Glutamatergic neuron (in vitro differentiated cells): ENCODE results near the gene PHTF2. TPM values are rescaled to one million over a fixed set of nuclear protein-coding genes. Genes with fewer than 3 reads are reported as not detected.

Source experiments
- DNase-seq: peaks from one replicate; pipeline ENCODE4 v3.0.0; 2022
- H3K27ac Mint-ChIP-seq: one replicate; pipeline ENCODE4 v1.8.0; 2020; ENCODE audit warnings: mild to moderate bottlenecking, mixed read lengths, inconsistent platforms; ENCODE audit not compliant: unreplicated experiment
- H3K27me3 Mint-ChIP-seq: one replicate; pipeline ENCODE4 v1.8.0; 2020; ENCODE audit warnings: mild to moderate bottlenecking, moderate library complexity, mixed read lengths, inconsistent platforms; ENCODE audit not compliant: unreplicated experiment
- H3K36me3 Mint-ChIP-seq: one replicate; pipeline ENCODE4 v1.8.0; 2020; ENCODE audit warnings: mild to moderate bottlenecking, mixed read lengths, inconsistent platforms; ENCODE audit not compliant: unreplicated experiment
- H3K4me1 Mint-ChIP-seq: one replicate; pipeline ENCODE4 v1.8.0; 2020; ENCODE audit warnings: mild to moderate bottlenecking, low read depth, mixed read lengths, inconsistent platforms; ENCODE audit not compliant: unreplicated experiment
- H3K4me3 Mint-ChIP-seq: one replicate; pipeline ENCODE4 v1.8.0; 2020; ENCODE audit warnings: mild to moderate bottlenecking, mixed read lengths, inconsistent platforms; ENCODE audit not compliant: unreplicated experiment
- H3K9me3 Mint-ChIP-seq: one replicate; pipeline ENCODE4 v1.8.0; 2020; ENCODE audit warnings: mild to moderate bottlenecking, moderate library complexity, mixed read lengths, inconsistent platforms; ENCODE audit not compliant: unreplicated experiment
- total RNA-seq: library from RNA; stranded (reverse); fragmentation: NEBNext Ultra II Directional; extraction: Animal tissue kit (Norgen Biotek cat#: 25700); gene quantifications from one replicate; pipeline ENCODE4 v1.2.1, GENCODE V29; 2021; ENCODE audit not compliant: unreplicated experiment
- TF ChIP-seq, protein P1 (sequence below): fragments of 200-600 bp; sonication (generic); IDR thresholded peaks from one replicate; pipeline ENCODE4 v1.5.0; 2021; ENCODE audit not compliant: partially characterized antibody, unreplicated experiment

PHTF2 gene
- total RNA-seq, 1 donor from 2014 or later: 15.1 TPM

DNA sequence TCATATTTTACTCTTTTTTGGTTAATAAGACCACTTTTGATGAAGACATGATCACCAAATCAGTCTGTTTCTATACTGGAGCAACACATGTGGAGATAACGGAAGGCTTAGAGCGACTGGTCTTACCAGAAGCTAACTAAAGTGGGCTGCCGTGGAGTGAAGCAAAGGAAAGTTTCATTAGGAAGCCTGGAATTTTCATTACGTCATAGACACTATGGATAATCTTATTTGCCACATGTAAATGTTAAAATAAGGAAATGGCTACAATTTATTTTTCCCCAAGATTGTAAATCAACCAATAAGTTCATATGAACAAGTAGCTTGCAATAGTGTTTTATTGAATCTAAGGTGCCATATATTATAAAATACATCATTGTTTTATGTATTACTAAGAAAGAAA is 185.4 kb downstream of the PHTF2 start:
- TF ChIP-seq, protein P1, sequence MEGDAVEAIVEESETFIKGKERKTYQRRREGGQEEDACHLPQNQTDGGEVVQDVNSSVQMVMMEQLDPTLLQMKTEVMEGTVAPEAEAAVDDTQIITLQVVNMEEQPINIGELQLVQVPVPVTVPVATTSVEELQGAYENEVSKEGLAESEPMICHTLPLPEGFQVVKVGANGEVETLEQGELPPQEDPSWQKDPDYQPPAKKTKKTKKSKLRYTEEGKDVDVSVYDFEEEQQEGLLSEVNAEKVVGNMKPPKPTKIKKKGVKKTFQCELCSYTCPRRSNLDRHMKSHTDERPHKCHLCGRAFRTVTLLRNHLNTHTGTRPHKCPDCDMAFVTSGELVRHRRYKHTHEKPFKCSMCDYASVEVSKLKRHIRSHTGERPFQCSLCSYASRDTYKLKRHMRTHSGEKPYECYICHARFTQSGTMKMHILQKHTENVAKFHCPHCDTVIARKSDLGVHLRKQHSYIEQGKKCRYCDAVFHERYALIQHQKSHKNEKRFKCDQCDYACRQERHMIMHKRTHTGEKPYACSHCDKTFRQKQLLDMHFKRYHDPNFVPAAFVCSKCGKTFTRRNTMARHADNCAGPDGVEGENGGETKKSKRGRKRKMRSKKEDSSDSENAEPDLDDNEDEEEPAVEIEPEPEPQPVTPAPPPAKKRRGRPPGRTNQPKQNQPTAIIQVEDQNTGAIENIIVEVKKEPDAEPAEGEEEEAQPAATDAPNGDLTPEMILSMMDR: no peak
- Mint-ChIP-seq H3K27ac (no peak overlapping the region), H3K27me3 (no peaks in the 10 kb centered on the region), H3K9me3 (no peaks in the 10 kb centered on the region), H3K4me3 (no peak overlapping the region), H3K4me1 (peaks cover 5% of the 10 kb centered on the region), H3K36me3 (peaks cover 2% of the 10 kb centered on the region)
- DNase-seq: no peak

DNA sequence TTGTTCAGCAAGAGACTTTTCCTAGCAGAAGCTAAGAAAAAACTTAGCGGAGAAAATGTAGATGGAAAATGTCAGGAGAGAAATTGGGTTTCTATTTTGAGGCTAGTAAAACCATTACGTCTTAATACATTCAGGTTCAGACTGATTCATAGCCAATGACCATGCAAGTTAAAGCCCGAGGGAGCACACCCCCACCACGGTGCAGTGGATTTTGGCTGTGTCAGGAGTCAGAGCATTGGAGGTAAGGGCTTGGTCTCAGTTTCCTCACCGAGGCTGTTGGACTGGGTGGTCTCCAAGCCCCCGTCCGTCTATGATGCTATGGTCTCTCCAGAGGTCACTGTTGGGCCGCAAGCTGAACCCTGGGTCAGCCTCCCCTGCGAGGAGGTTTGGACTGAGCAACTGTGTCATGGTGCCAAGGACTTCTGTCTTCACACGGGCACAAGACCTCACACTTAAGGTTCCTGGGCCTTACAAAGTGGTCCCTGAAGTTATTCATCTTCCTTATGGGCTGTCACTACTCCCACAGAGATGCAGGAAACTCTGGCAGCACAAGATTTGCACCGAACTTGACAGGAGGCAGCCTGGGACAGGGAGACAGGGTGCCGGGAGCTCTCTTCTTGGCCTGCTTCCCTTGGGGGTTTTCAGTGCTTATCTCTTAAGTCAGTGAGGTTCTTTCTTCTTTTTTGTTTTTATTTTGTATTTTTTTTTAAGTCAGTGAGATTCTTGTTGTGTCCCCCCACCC is 186.8 kb downstream of the PHTF2 start:
- H3K9me3 Mint-ChIP-seq: no peaks in the 10 kb centered on the region
- TF ChIP-seq, protein P1: no peak
- H3K4me3 Mint-ChIP-seq: no peak overlapping the region
- H3K36me3 Mint-ChIP-seq: peaks cover 6% of the 10 kb centered on the region
- peaks cover 5% of the 10 kb centered on the region for H3K4me1 Mint-ChIP-seq
- DNase-seq: no peak
- H3K27me3 Mint-ChIP-seq: no peaks in the 10 kb centered on the region
- no peak overlapping the region for H3K27ac Mint-ChIP-seq

DNA sequence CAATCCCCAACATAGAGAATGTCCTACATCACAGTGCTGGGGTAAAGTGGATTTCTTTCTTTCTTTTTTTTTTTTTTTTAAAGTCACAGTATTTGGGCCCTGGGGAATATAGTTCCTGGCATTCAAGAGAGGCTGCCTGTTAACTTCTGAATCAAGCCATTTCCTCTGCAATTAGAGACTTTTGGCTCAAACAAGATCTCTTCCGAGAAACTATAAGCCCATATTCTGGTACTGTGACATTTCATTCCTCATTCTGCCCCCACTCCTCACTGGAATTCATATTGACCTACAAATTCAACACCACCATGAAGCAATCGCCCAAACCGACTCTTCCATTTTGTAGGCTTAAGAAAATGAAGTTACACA is 187.4 kb downstream of the PHTF2 start:
- Mint-ChIP-seq H3K4me3 (no peak overlapping the region), H3K9me3 (no peaks in the 10 kb centered on the region), H3K27ac (no peak overlapping the region), H3K27me3 (peaks cover 2% of the 10 kb centered on the region), H3K4me1 (peaks cover 5% of the 10 kb centered on the region), H3K36me3 (peaks cover 6% of the 10 kb centered on the region)
- no peak for DNase-seq
- TF ChIP-seq, protein P1: no peak

DNA sequence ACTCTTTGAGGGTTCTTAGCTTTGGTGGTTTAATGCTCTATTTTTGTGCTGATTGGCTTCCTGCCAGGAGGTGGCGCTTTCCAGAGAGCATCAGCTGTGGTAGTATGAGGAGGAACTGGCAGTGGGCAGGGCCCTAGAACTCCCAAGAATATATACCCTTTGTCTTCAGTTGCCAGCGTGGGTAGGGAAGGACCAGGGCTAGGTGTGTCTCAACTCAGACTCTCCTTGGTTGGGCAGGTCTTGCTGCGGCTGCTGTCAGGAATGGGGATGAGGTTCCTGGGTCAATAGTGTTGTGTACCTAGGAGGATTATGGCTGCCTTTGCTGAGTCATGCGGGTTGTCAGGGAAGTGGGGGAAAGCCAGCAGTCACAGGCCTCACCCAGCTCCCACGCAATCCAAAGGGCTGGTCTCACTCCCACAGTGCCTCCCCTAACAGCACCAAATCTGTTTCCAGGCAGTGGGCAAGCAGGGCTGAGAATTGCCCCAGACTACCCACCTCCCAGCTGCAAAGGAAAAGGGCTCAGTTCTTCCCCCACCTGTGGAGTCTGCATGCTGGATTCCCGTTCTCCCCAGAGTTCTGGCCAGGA is 191.5 kb downstream of the PHTF2 start:
- Mint-ChIP-seq H3K4me1 (peaks cover 7% of the 10 kb centered on the region), H3K27ac (no peak overlapping the region), H3K36me3 (peaks cover 6% of the 10 kb centered on the region), H3K4me3 (no peak overlapping the region), H3K9me3 (no peaks in the 10 kb centered on the region), H3K27me3 (peaks cover 2% of the 10 kb centered on the region)
- DNase-seq: peak; percentile 25
- TF ChIP-seq, protein P1: peak; percentile 36

DNA sequence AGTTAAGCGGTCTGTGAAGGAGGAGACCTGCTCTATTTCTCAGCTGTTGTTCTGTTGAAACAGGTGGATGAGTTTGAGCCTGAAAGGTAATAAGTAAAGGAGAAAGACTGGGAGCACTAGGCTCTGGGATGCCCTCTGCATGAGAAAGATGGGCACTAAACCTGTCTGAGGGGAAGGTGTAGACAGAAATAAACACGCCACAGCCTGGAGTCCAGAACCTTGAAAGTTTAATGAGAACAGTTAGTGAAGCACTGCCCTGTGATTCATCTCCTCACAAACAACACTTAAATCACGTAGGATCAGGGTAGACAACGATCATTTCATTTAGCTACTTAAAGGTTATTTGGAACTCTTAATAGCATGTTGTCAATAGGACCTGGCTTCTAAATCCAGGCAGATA is 193.1 kb downstream of the PHTF2 start:
- Mint-ChIP-seq H3K9me3 (no peaks in the 10 kb centered on the region), H3K27me3 (peaks cover 2% of the 10 kb centered on the region), H3K36me3 (peaks cover 6% of the 10 kb centered on the region), H3K4me1 (peaks cover 3% of the 10 kb centered on the region), H3K4me3 (no peak overlapping the region), H3K27ac (no peak overlapping the region)
- DNase-seq: no peak
- TF ChIP-seq, protein P1: no peak
